Activated naive CD4-positive, alpha-beta T cell treated with anti-CD3 and anti-CD28 coated beads, Interleukin-2, amount 10 ng/mL, durations not matched to agents 7 days and 5 days (primary cell): Measurements from ENCODE around the gene PPP2R1A.
"Not testable (repeated sequence)": the region's sequence is repeated elsewhere in the genome, so short reads cannot be mapped to it uniquely, and the experiment has no call there.

Experiments
- CTCF ChIA-PET: fragments of 350-600 bp; sonication (Branson Sonifier 250); formaldehyde crosslinking; loops from one replicate; lab custom pipeline; 2021; ENCODE audit warnings: antibody characterized with exemption; lab: Charles Lee
- DNase-seq: peaks from one replicate; pipeline ENCODE4 v3.0.0-alpha.2; 2020
- H3K27ac Mint-ChIP-seq: one replicate; pipeline ENCODE4 v1.8.0; 2021; ENCODE audit warnings: mild to moderate bottlenecking, moderate library complexity, mixed read lengths
- H3K27me3 Mint-ChIP-seq: one replicate; pipeline ENCODE4 v1.8.0; 2021; ENCODE audit warnings: mild to moderate bottlenecking, mixed read lengths
- H3K36me3 Mint-ChIP-seq: one replicate; pipeline ENCODE4 v1.8.0; 2021; ENCODE audit warnings: mixed read lengths
- H3K4me1 Mint-ChIP-seq: one replicate; pipeline ENCODE4 v1.8.0; 2021; ENCODE audit warnings: mixed read lengths
- H3K4me3 Mint-ChIP-seq: one replicate; pipeline ENCODE4 v1.8.0; 2021; ENCODE audit warnings: mild to moderate bottlenecking, moderate library complexity, mixed read lengths
- H3K9me3 Mint-ChIP-seq: one replicate; pipeline ENCODE4 v1.8.0; 2021; ENCODE audit warnings: mixed read lengths

PPP2R1A gene

DNA sequence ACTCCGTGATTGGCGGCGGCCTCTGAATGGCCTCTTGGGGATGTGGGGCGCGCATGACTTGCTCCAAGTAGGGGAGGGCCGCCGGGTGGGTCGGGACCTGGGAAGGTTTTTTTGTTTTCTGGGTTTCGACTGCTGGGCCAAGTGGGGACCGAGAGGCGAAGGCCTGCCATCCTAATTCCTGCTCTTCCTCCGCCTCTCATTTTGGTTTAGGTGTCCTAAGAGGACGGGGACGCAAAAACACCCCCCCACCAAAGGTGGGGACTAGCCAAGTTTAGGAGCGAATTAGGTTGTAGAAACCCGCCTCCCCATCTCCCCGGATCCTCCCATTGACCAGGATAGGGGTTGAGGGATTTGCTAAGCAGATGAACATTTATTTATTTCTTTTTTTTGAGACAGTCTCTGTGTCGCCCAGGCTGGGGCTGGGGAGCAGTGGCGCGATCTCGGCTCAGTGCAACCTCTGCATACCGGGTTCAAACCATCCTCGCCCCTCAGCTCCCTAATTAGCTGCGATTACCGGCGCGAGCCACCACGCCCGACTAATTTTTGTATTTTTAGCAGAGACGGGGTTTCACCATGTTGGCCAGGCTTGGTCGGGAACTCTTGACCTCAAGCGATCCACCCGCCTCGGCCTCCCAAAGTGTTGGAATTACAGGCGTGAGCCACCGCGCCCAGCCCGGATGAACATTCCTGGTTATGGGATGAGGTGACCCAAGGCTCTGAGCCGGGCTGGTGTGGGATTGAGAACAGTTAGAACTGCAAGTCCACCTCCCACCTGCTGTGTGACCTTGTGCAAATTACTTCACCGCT is 838 bp downstream of the PPP2R1A start:
- Mint-ChIP-seq H3K36me3 (peaks cover 37% of the 10 kb centered on the region), H3K27me3 (no peaks in the 10 kb centered on the region), H3K4me3 (peak overlapping the region; percentile 92), H3K27ac (peak overlapping the region; percentile 98), H3K9me3 (peaks cover 4% of the 10 kb centered on the region), H3K4me1 (peaks cover 37% of the 10 kb centered on the region)
- no peak for DNase-seq
- CTCF ChIA-PET, result no interaction called here

DNA sequence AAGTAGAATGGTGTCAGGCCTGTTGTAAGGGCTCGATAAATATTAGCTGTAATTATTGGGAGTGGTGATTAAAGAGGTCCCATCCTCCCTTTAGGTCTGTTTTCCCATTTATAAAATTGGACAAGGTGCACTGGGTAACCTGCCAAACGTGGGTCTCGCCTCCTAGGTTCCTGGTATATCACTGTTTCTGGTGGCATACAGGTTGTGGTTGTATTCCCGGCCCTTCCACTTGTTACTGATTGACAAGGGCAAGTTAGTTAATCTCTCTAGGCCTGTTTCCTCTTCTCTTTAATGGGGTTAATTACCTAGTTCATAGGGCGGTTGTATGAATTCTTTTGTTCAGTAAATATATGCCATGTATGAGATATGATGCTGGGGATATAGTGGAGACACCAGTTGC is 1.5 kb downstream of the PPP2R1A start:
- H3K4me1 Mint-ChIP-seq, result peaks cover 37% of the 10 kb centered on the region
- CTCF ChIA-PET, result no interaction called here
- H3K36me3 Mint-ChIP-seq, result peaks cover 44% of the 10 kb centered on the region
- H3K27ac Mint-ChIP-seq, result peak overlapping the region; percentile 12
- H3K9me3 Mint-ChIP-seq, result peaks cover 4% of the 10 kb centered on the region
- H3K4me3 Mint-ChIP-seq, result peak overlapping the region; percentile 92
- DNase-seq, result no peak
- H3K27me3 Mint-ChIP-seq, result no peaks in the 10 kb centered on the region

DNA sequence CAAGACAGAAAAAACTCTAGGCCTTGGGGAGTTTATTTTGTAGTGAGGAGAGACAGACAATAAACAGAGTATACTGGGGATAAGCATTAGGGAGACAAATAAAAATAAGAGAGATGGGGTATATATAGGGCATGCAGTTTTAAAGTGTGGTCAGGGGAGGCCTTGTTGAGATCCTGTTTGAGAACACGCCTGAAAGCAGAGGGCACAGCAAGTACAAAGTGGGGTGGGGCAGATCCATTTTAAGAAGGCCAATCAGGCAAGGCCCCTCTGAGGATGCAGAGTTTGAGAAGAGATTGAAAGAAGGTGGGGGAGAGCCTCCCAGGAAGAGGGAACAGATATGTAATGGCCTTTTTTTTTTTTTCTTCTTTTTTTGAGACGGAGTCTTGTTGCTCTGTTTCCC is 2.1 kb downstream of the PPP2R1A start:
- H3K9me3 Mint-ChIP-seq, result peaks cover 4% of the 10 kb centered on the region
- no peak for DNase-seq
- peaks cover 37% of the 10 kb centered on the region for H3K4me1 Mint-ChIP-seq
- peak overlapping the region; percentile 92 for H3K4me3 Mint-ChIP-seq
- H3K27me3 Mint-ChIP-seq, result no peaks in the 10 kb centered on the region
- CTCF ChIA-PET, result no interaction called here
- peak overlapping the region; percentile 12 for H3K27ac Mint-ChIP-seq
- H3K36me3 Mint-ChIP-seq, result peaks cover 49% of the 10 kb centered on the region

DNA sequence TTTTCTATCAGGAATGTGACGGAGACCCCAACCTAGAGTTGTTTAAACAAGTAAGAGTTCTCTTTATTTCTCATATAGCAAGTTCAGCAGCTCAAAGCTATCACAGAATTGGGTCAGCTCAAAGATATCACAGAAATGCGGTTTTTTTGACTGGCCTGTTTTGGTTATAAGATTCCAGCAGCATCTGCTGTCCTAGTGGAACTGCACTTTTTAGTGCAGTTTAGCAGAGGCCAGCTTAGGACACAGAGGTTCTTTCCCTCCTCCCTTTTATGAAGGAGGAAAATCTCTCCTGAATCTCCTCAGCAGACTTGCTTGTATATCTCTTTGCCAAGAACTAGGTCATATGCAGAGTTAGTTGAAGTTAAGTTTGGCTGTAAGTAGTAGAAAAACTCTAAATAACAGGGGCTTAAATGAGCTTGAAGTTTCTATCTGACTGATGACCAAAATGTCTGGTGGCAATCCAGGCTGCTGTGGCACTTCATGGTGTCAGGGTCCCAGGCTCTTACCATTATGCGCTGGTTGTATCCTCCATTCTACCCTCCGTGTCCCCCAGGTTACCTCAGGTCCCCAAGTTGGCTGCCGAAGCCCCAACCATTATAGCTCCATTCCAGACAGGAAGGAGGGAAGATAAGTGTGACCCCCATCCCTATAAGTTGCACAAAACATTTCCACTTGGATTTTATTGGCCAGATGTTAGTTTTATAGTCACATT is 6.6 kb downstream of the PPP2R1A start:
- Mint-ChIP-seq H3K27me3 (no peaks in the 10 kb centered on the region), H3K27ac (no peak overlapping the region)

DNA sequence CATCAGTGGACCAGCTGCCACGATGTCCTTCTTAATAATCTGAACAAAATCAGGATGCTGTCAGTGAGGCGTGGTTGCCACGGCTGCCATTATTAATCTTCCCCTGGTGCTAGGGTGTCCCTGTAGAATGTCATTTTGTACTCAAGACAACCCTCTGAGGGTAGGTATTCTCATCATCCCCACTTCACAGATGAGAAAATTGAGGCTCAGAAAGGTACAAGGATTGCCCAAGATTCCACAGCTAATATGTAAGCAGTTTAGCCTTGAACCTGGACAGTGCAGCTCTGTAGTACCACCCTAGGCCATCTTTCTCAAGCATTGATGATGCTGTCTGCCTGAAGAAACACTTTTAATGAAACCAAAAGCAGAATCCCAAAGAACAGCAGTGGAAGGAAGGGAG is 8.1 kb downstream of the PPP2R1A start:
- H3K36me3 Mint-ChIP-seq, result peaks cover 71% of the 10 kb centered on the region
- CTCF ChIA-PET, result interaction anchor here (1.1 to 1.3 kb wide), 2 partner anchors 58 to 60 kb away, joined by 3 read pairs; partner anchors contain the start of gene ZNF616
- DNase-seq, result no peak
- H3K27ac Mint-ChIP-seq, result no peak overlapping the region
- no peak overlapping the region for H3K4me3 Mint-ChIP-seq
- H3K4me1 Mint-ChIP-seq, result peaks cover 12% of the 10 kb centered on the region
- H3K27me3 Mint-ChIP-seq, result no peaks in the 10 kb centered on the region
- peaks cover 4% of the 10 kb centered on the region for H3K9me3 Mint-ChIP-seq

More for the DNA sequence above, 6.6 kb downstream of the PPP2R1A start:
- H3K4me3 Mint-ChIP-seq, result no peak overlapping the region
- peaks cover 68% of the 10 kb centered on the region for H3K36me3 Mint-ChIP-seq
- H3K4me1 Mint-ChIP-seq, result peaks cover 24% of the 10 kb centered on the region
- CTCF ChIA-PET, result interaction anchor here (1.3 kb wide), 1 partner anchor 59 kb away, joined by 3 read pairs; no protein-coding TSS in a partner anchor
- H3K9me3 Mint-ChIP-seq, result peaks cover 4% of the 10 kb centered on the region
- no peak for DNase-seq

DNA sequence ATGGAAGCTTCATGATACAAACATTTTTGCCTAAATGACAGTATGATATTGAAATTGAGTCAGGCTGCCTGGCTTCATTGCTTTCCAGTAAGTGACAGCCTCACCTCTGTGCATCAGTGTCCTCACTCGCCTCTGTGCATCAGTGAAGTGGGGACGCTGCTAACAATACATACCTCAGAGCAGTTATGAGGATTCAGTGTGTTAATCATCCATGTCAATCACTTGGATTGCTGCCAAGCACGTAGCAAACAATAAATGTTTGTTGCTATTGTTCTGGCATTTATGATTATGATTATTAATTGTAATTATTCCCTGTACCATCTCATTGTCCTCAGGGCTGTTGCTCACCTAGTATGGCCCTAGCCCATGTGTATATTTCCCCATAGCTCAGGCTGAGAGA is 8.8 kb downstream of the PPP2R1A start:
- Mint-ChIP-seq H3K27me3 (no peaks in the 10 kb centered on the region), H3K9me3 (peaks cover 4% of the 10 kb centered on the region), H3K27ac (no peak overlapping the region), H3K36me3 (peaks cover 75% of the 10 kb centered on the region), H3K4me1 (peaks cover 8% of the 10 kb centered on the region), H3K4me3 (no peak overlapping the region)
- DNase-seq, result no peak
- CTCF ChIA-PET, result interaction anchor here (1.1 to 1.3 kb wide), 2 partner anchors 9 to 59 kb away, joined by 3 read pairs; partner anchors contain the start of genes PPP2R1A and ZNF616

DNA sequence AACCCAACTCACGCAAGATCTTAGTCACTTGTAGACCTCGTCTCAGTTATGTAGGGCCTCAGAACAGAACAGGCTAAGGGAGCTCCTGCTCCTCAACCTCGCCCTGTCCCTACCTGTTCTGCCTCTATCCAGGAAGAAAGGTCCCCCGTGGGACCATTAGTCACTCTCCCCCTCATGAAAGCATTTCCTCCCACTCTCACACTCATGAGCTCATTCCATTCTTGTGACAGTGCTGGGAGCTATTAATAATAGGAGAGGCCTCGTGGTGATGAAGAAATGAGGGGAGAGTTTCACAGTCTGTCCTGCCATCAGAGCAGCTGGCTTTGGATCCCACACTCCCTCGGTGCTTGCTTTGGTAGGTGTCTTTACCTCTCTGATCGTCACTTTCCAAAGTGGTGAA is 10.2 kb downstream of the PPP2R1A start:
- no peaks in the 10 kb centered on the region for H3K4me1 Mint-ChIP-seq

DNA sequence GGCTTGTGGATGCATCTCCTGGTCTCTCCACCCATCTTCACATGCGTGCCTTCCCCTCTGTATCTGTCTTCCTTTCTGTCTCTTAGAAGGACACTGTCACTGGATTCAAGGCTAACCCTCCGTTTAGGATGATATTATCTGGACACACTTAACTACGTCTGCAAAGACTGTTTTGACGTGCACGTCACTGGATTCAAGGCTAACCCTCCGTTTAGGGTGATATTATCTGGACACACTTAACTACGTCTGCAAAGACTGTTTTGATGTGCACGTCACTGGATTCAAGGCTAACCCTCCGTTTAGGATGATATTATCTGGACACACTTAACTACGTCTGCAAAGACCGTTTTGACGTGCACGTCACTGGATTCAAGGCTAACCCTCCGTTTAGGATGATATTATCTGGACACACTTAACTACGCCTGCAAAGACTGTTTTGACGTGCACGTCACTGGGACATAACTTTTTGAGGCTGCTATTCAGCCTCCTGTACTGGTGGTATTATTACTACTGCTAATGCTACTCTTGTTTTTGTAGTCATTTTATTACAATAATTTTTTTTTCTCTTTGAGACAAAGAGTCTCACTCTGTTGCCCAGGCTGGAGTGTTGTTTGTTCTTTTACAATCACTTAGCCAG is 11.0 kb downstream of the PPP2R1A start:
- H3K4me3 Mint-ChIP-seq, H3K9me3 Mint-ChIP-seq, DNase-seq, H3K27ac Mint-ChIP-seq, CTCF ChIA-PET, H3K4me1 Mint-ChIP-seq, H3K27me3 Mint-ChIP-seq: not testable (repeated sequence)
- peaks cover 75% of the 10 kb centered on the region for H3K36me3 Mint-ChIP-seq

More for the DNA sequence above, 10.2 kb downstream of the PPP2R1A start:
- Mint-ChIP-seq H3K27ac (no peak overlapping the region), H3K9me3 (no peaks in the 10 kb centered on the region), H3K27me3 (no peaks in the 10 kb centered on the region), H3K4me3 (no peak overlapping the region), H3K36me3 (peaks cover 75% of the 10 kb centered on the region)
- CTCF ChIA-PET, result no interaction called here
- no peak for DNase-seq

DNA sequence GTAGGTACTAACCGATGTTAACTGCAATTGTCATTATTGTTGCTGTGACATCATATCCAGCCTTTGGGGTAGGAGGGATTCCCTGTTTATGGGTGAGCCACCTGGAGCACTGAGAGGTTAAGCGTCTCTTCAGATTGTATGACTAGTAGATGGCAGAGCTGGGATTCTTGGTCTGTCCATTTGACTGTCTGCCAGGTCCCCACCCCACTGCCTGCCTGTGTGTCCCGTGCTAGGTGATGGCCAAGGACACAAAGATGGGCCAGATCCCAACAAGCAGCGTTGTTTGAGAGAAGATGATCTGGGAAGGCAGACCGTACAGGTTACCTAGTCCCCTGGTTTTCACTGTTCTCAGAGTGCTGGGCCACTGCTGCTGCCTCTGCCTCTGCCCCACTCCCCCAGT is 16.6 kb downstream of the PPP2R1A start:
- no peaks in the 10 kb centered on the region for H3K9me3 Mint-ChIP-seq
- H3K27me3 Mint-ChIP-seq, result no peaks in the 10 kb centered on the region
- H3K36me3 Mint-ChIP-seq, result peaks cover 77% of the 10 kb centered on the region
- H3K27ac Mint-ChIP-seq, result no peak overlapping the region
- H3K4me3 Mint-ChIP-seq, result no peak overlapping the region
- DNase-seq, result no peak
- no peaks in the 10 kb centered on the region for H3K4me1 Mint-ChIP-seq
- CTCF ChIA-PET, result no interaction called here

DNA sequence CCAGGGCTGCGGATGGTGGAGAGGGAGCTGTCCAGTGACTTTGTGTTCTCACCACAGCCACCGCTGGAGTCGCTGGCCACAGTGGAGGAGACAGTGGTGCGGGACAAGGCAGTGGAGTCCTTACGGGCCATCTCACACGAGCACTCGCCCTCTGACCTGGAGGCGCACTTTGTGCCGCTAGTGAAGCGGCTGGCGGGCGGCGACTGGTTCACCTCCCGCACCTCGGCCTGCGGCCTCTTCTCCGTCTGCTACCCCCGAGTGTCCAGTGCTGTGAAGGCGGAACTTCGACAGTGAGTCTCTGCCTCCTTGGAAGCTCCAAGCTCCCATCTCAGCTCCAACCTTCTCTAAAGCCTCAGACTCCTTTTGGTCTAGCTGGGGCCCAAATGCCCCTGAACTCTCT is 21.4 kb downstream of the PPP2R1A start:
- Mint-ChIP-seq H3K4me3 (no peak overlapping the region), H3K36me3 (peaks cover 69% of the 10 kb centered on the region), H3K27ac (no peak overlapping the region), H3K9me3 (no peaks in the 10 kb centered on the region), H3K4me1 (no peaks in the 10 kb centered on the region), H3K27me3 (no peaks in the 10 kb centered on the region)
- CTCF ChIA-PET, result no interaction called here
- no peak for DNase-seq

DNA sequence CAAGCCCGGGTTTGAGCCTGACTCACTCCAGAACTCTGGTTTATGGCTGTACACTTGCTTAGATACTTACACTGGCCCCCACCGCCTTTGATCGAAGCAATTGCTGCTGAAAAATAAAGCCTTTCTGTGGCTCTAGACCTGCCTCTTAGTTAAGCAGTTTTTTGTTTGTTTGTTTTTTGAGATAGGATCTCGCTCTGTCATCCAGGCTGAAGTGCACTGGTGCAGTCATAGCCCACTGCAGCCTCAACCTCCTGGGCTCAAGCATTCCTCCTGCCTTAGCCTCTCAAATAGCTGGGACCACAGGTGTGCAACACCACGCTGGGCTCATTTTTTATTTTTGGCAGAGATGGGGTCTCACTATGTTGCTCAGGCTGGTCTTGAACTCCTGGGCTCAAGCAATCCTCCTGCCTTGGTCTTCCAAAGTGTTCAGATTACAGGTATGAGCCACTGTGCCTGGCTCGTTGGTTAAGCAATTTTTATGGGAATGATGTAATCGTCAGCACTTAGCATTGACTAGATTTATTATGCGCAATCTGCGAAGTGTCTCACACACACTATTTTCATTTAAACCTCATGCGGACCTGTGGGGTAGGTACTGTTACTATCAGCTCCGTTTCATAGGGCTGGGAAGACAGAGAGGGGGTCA is 22.2 kb downstream of the PPP2R1A start:
- no peaks in the 10 kb centered on the region for H3K27me3 Mint-ChIP-seq
- H3K27ac Mint-ChIP-seq, result no peak overlapping the region
- H3K9me3 Mint-ChIP-seq, result no peaks in the 10 kb centered on the region
- CTCF ChIA-PET, result no interaction called here
- H3K4me1 Mint-ChIP-seq, result no peaks in the 10 kb centered on the region
- no peak for DNase-seq
- peaks cover 65% of the 10 kb centered on the region for H3K36me3 Mint-ChIP-seq
- no peak overlapping the region for H3K4me3 Mint-ChIP-seq

DNA sequence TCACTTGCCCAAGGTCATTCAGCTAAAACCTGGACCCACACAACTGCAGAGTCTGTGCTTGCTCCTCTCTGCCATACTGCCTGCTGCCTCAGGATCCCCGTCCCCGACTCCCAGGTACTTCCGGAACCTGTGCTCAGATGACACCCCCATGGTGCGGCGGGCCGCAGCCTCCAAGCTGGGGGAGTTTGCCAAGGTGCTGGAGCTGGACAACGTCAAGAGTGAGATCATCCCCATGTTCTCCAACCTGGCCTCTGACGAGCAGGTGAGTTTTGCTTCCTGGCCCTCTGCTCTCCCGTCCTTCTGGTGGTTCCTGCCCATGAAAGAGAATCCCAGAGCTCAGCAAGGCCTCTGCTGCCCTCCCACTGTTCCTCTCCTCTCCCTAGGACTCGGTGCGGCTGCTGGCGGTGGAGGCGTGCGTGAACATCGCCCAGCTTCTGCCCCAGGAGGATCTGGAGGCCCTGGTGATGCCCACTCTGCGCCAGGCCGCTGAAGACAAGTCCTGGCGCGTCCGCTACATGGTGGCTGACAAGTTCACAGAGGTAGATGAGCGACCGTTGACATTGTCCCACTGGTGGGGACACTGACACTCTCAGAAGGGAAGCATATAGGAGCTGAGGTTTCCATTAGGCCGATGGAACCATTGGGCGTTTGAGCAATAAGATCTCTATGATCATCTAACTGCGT is 22.9 kb downstream of the PPP2R1A start:
- Mint-ChIP-seq H3K9me3 (no peaks in the 10 kb centered on the region), H3K4me3 (no peak overlapping the region), H3K27ac (no peak overlapping the region), H3K36me3 (peaks cover 71% of the 10 kb centered on the region), H3K4me1 (no peaks in the 10 kb centered on the region), H3K27me3 (no peaks in the 10 kb centered on the region)
- no peak for DNase-seq
- CTCF ChIA-PET, result no interaction called here

DNA sequence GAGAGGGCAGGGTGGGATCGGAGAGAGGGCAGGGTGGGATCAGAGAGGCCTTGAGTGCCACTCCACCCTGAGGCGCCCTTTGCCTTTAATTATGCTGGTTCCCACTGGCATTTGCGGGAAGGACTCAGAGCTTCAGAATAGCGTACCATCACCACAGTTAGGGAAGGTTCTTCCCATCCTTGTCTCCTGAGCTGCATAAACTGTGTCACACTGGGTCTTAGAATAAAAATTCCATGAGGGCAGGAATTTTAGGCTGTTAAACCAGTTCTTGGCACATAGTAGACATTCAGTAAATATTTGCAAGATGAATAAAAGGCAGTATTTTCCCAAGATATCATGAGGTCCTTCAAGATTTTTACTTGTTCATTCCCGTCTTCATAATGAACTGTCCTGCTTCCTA is 24.4 kb downstream of the PPP2R1A start:
- Mint-ChIP-seq H3K9me3 (no peaks in the 10 kb centered on the region), H3K27ac (no peak overlapping the region), H3K36me3 (peaks cover 79% of the 10 kb centered on the region), H3K4me1 (no peaks in the 10 kb centered on the region), H3K27me3 (no peaks in the 10 kb centered on the region), H3K4me3 (no peak overlapping the region)
- no peak for DNase-seq
- CTCF ChIA-PET, result no interaction called here
